GM12878 (cell line): ENCODE measurements around the gene BARX2. TPM values are rescaled to one million over a fixed set of nuclear protein-coding genes. Genes with fewer than 3 reads are reported as not detected.

ENCODE experiments used
- ATAC-seq: fragments of 200-7000 bp; cut with Tn5 transposase; 3 replicates; pipeline ENCODE4 v1.9.1; 2020; ENCODE audit warnings: mild to moderate bottlenecking, moderate library complexity
- BruUV-seq: library from RNA; stranded (reverse); fragments of 400-500 nt; replicated peaks from 2 replicates; lab custom pipeline; 2021; lab: Mats Ljungman, UMichigan
- CTCF ChIA-PET: fragments of 300-600 bp; sonication (Branson Sonifier 250); formaldehyde crosslinking; extraction: SDS; loops from one replicate; lab custom pipeline; 2021; ENCODE audit warnings: inconsistent platforms; lab: Yijun Ruan, JAX
- POLR2A ChIA-PET: fragments of 350-600 bp; formaldehyde crosslinking; extraction: SDS; loops from one replicate; lab custom pipeline; 2021; ENCODE audit warnings: inconsistent platforms; lab: Charles Lee
- RAD21 ChIA-PET: fragments of 300-600 bp; sonication (Branson Sonifier 250); formaldehyde crosslinking; loops from one replicate; lab custom pipeline; 2023; ENCODE audit warnings: antibody characterized with exemption; ENCODE audit not compliant: unreplicated experiment; lab: Charles Lee
- SMC1A ChIA-PET: fragments of 300-600 bp; sonication (Branson Sonifier 250); formaldehyde crosslinking; loops from one replicate; lab custom pipeline; 2023; ENCODE audit not compliant: unreplicated experiment, uncharacterized antibody; lab: Charles Lee
- DNase-seq: peaks from one replicate; pipeline ENCODE4 v3.0.0-alpha.2; 2011; ENCODE audit warnings: low read depth, low spot score
- FAIRE-seq: peaks from 3 replicates; lab custom pipeline; 2011; peaks lifted over from hg19 to GRCh38; lab: Jason Lieb, UNC
- H2AFZ ChIP-seq: 2 replicates; pipeline ENCODE4 v1.6.0; 2011; ENCODE audit warnings: low read depth, low read length, control low read depth; ENCODE audit not compliant: control insufficient read depth
- H3K27ac ChIP-seq: 2 replicates; pipeline ENCODE4 v1.5.1; 2011; ENCODE audit warnings: control low read depth; ENCODE audit not compliant: control insufficient read depth, insufficient read depth
- H3K27me3 ChIP-seq, 2 experiments: replicated peaks in 1 of 2; 2 replicates each; pipeline versions ENCODE4 v1.6.0 to v1.6.1; 2011; ENCODE audit warnings: low read length in 1 of 2; ENCODE audit not compliant: control insufficient read depth in 2 of 2, insufficient read depth in 2 of 2
- H3K36me3 ChIP-seq, 2 experiments: 2 replicates each; pipeline ENCODE4 v1.5.1; 2011; ENCODE audit warnings: low read length in 1 of 2; ENCODE audit not compliant: control insufficient read depth in 2 of 2, insufficient read depth in 2 of 2
- H3K4me1 ChIP-seq: 2 replicates; pipeline ENCODE4 v1.6.1; 2011; ENCODE audit warnings: mild to moderate bottlenecking, low read length, moderate library complexity, mixed read lengths; ENCODE audit not compliant: control insufficient read depth, insufficient read depth
- H3K4me2 ChIP-seq: 2 replicates; pipeline ENCODE4 v1.6.0; 2011; ENCODE audit warnings: control low read depth; ENCODE audit not compliant: control insufficient read depth, insufficient read depth
- H3K4me3 ChIP-seq: fragments of 200-600 bp; sonication (generic); 2 replicates; pipeline ENCODE4 v1.5.1; 2016
- H3K79me2 ChIP-seq: 2 replicates; pipeline ENCODE4 v1.6.0; 2011; ENCODE audit warnings: low read length; ENCODE audit not compliant: control insufficient read depth, insufficient read depth
- H3K9ac ChIP-seq: 2 replicates; pipeline ENCODE4 v1.8.0; 2011; ENCODE audit warnings: low read length, control low read depth, mixed read lengths; ENCODE audit not compliant: control insufficient read depth, insufficient read depth
- H3K9me3 ChIP-seq: replicated peaks from 3 replicates; pipeline ENCODE4 v1.5.1; 2011; ENCODE audit warnings: mild to moderate bottlenecking, low read length; ENCODE audit not compliant: control insufficient read depth, insufficient read depth
- H4K20me1 ChIP-seq: 2 replicates; pipeline ENCODE4 v1.6.0; 2011; ENCODE audit not compliant: control insufficient read depth, insufficient read depth
- CBX5 ChIP-seq: sonication (generic); IDR thresholded peaks from 2 replicates; pipeline ENCODE4 v1.6.1; 2016; ENCODE audit warnings: low read depth, moderate library complexity, mild to moderate bottlenecking, inconsistent platforms
- E2F4 ChIP-seq: IDR thresholded peaks from 2 replicates; pipeline ENCODE4 v1.6.1; 2012; ENCODE audit warnings: low read depth, low read length, improper control_type of control experiment
- ESRRA ChIP-seq: IDR thresholded peaks from 2 replicates; pipeline ENCODE4 v1.6.1; 2012; ENCODE audit warnings: mild to moderate bottlenecking, low read length, improper control_type of control experiment
- ETV6 ChIP-seq, 2 experiments: fragments of 450-650 bp in 1 of 2; IDR thresholded peaks in 1 of 2; conservative IDR thresholded peaks in 1 of 2; 2 replicates each; pipeline ENCODE4 v1.6.1; 2014; ENCODE audit warnings: antibody characterized with exemption in 1 of 2, borderline replicate concordance in 1 of 2, low read depth in 1 of 2, mild to moderate bottlenecking in 1 of 2, moderate library complexity in 1 of 2
- NBN ChIP-seq: fragments of 450-650 bp; IDR thresholded peaks from 2 replicates; pipeline ENCODE4 v1.6.1; 2016
- NFXL1 ChIP-seq: fragments of 450-650 bp; IDR thresholded peaks from 2 replicates; pipeline ENCODE4 v1.6.1; 2017; ENCODE audit warnings: antibody characterized with exemption, mild to moderate bottlenecking, borderline replicate concordance
- PKNOX1 ChIP-seq: fragments of 450-650 bp; IDR thresholded peaks from 2 replicates; pipeline ENCODE4 v1.6.1; 2016; ENCODE audit warnings: mild to moderate bottlenecking
- RAD51 ChIP-seq: fragments of 450-650 bp; IDR thresholded peaks from 2 replicates; pipeline ENCODE4 v1.6.1; 2016; ENCODE audit warnings: moderate library complexity, mild to moderate bottlenecking, inconsistent platforms
- STAT1 ChIP-seq: fragments of 450-650 bp; conservative IDR thresholded peaks from 2 replicates; pipeline ENCODE4 v1.6.1; 2014; ENCODE audit warnings: antibody characterized with exemption, mild to moderate bottlenecking
- YY1 ChIP-seq: IDR thresholded peaks from 2 replicates; pipeline ENCODE4 v1.6.1; 2011; ENCODE audit warnings: low read depth, mild to moderate bottlenecking, low read length
- WGBS: methylation state at CpG from one replicate; pipeline ENCODE4 v1.1.6; 2016; ENCODE audit warnings: low lambda C conversion rate; ENCODE audit not compliant: insufficient replicate concordance, insufficient coverage; ENCODE audit errors: missing lambda C conversion rate; 5-methylcytosine and 5-hydroxymethylcytosine counted together
- in situ Hi-C: fragments of 300-500 bp; cut with MboI; formaldehyde crosslinking; loops from 9 replicates; pipeline ENCODE4 v1.14.3; 2018; ENCODE audit warnings: mixed read lengths
- intact Hi-C: fragments of 100-400 bp; cut with micrococcal nuclease; formaldehyde crosslinking; loops from one replicate; pipeline ENCODE4 v1.14.2; 2022; ENCODE audit not compliant: unreplicated experiment
- polyA plus RNA-seq, 11 experiments: library from polyadenylated mRNA; depleted of rRNA in 4 of 11; unstranded in 6 of 11; stranded (reverse) in 5 of 11; fragments of >200 nt; fragmentation: Nextera tagmentation in 4 of 11; fragmentation: Illumina TruSeq in 1 of 11; extraction: Ambion mirVana in 4 of 11; extraction: Trizol in 1 of 11; gene quantifications; 1 replicate in 1 of 11; 2 replicates in 10 of 11; pipeline versions ENCODE4 v1.2.1 to v1.2.3, GENCODE V29; 2011 to 2016; ENCODE audit warnings: inconsistent platforms in 2 of 11, missing spikeins in 2 of 11, low read depth in 1 of 11
- total RNA-seq, 4 experiments: library from RNA; depleted of rRNA in 3 of 4; stranded (reverse); fragments of >200 nt in 3 of 4; fragmentation: Illumina TruSeq in 1 of 4; extraction: Trizol in 1 of 4; gene quantifications; 2 replicates each; pipeline versions ENCODE4 v1.2.1 to v1.2.3, GENCODE V29; 2013 to 2021

BARX2 gene
- total and polyA plus RNA-seq, 10 of the 15 experiments (the other 5 are each of a cell fraction or from before 2014, with no cell fraction given): 0.07 to 0.84 TPM; not detected in 8

- Histone ChIP-seq H3K79me2 (no peaks in the 10 kb centered on the region), H3K36me3 (no peaks in the 10 kb centered on the region), H2AFZ (no peak overlapping the region), H3K27ac (no peak overlapping the region), H3K9me3 (no peaks in the 10 kb centered on the region), H3K4me3 (no peak overlapping the region), H3K4me2 (no peak overlapping the region), H3K9ac (no peak overlapping the region), H3K4me1 (no peaks in the 10 kb centered on the region), H4K20me1 (no peaks in the 10 kb centered on the region), H3K27me3 (peaks cover 15 to 26% of the 10 kb centered on the region in 2 experiments)
- BruUV-seq: no TSS peak
- in situ Hi-C loops: no loop called here
- WGBS: 4% methylated on average over 15 of the region's 24 CpGs
- ChIA-PET POLR2A (no interaction called here), CTCF (no interaction called here), SMC1A (no interaction called here), RAD21 (no interaction called here)
- FAIRE-seq (no peak), ATAC-seq (no peak), DNase-seq (no peak)
- TF ChIP-seq ETV6 (conservative IDR thresholded peaks at IDR 0.05 in 1 of 2, IDR thresholded peaks at IDR 0.05 in 1 of 2; ENCODE audit: borderline replicate concordance in 1 of 2, low read depth in 1 of 2): no peak
- no peak for TF ChIP-seq ESRRA
- TF ChIP-seq STAT1: no peak
- TF ChIP-seq NFXL1: no peak
- TF ChIP-seq CBX5: no peak
- no peak for TF ChIP-seq E2F4
- TF ChIP-seq YY1: no peak
- no peak for TF ChIP-seq PKNOX1
- TF ChIP-seq RAD51: no peak
- no peak for TF ChIP-seq NBN
- intact Hi-C loops: no loop called here
Observed at GRCh38 chr11:129373489-129373953, 2.1 kb upstream of the BARX2 start.
